K562 (cell line): Measurements from ENCODE around the gene SPATC1L. TPM values are rescaled to one million over a fixed set of nuclear protein-coding genes. Genes with fewer than 3 reads are reported as not detected.

Source experiments
- ATAC-seq: fragments of 200-7000 bp; cut with Tn5 transposase; 3 replicates; pipeline ENCODE4 v1.9.1; 2020; ENCODE audit warnings: moderate library complexity
- BruUV-seq: library from RNA; stranded (reverse); fragments of 400-500 nt; replicated peaks from 2 replicates; lab custom pipeline; 2021; lab: Mats Ljungman, UMichigan
- CTCF ChIA-PET: fragments of 300-600 bp; formaldehyde crosslinking; extraction: SDS; loops from one replicate; lab custom pipeline; 2021; ENCODE audit warnings: low intra/inter-chr PET ratio; lab: Yijun Ruan, JAX
- POLR2A ChIA-PET: fragments of 300-600, 350-650 bp; sonication (Branson Sonifier 250); formaldehyde crosslinking; extraction: SDS; loops from one replicate; lab custom pipeline; 2021; ENCODE audit warnings: antibody characterized with exemption, inconsistent platforms; lab: Yijun Ruan, JAX
- DNase-seq, 4 experiments: peaks; one replicate each; pipeline versions ENCODE4 v3.0.0 to v3.0.0-alpha.2; 2011 to 2018; ENCODE audit warnings: low spot score in 3 of 4, mixed read lengths in 3 of 4; ENCODE audit errors: extremely low read depth in 1 of 4
- FAIRE-seq: peaks from 2 replicates; lab custom pipeline; 2011; peaks lifted over from hg19 to GRCh38; lab: Jason Lieb, UNC
- H2AFZ ChIP-seq: 2 replicates; pipeline ENCODE4 v1.6.0; 2011; ENCODE audit warnings: low read depth, low read length, control low read depth, inconsistent platforms
- H3K27ac ChIP-seq: fragments of 200-600 bp; 3 replicates; pipeline ENCODE4 v1.8.0; 2011; ENCODE audit warnings: low read depth, mild to moderate bottlenecking, control low read depth, inconsistent platforms, low read length, moderate library complexity, mixed read lengths; ENCODE audit errors: extremely low read depth
- H3K27me3 ChIP-seq, 2 experiments: fragments of 300-600 bp in 1 of 2; 2 replicates in 1 of 2; 3 replicates in 1 of 2; pipeline versions ENCODE4 v1.6.0 to v1.8.0; 2011; ENCODE audit warnings: inconsistent platforms in 2 of 2, low read length in 2 of 2, mild to moderate bottlenecking in 1 of 2, mixed read lengths in 1 of 2, moderate library complexity in 1 of 2; ENCODE audit not compliant: control insufficient read depth in 2 of 2, insufficient read depth in 2 of 2
- H3K36me3 ChIP-seq: fragments of 300-600 bp; 3 replicates; pipeline ENCODE4 v1.8.0; 2011; ENCODE audit warnings: mild to moderate bottlenecking, low read length, inconsistent platforms; ENCODE audit not compliant: control insufficient read depth, insufficient read depth
- H3K4me1 ChIP-seq, 2 experiments: fragments of 200-600 bp in 1 of 2; replicated peaks in 1 of 2; 2 replicates in 1 of 2; 3 replicates in 1 of 2; pipeline versions ENCODE4 v1.5.1 to v1.8.0; 2011; ENCODE audit warnings: inconsistent platforms in 2 of 2, low read length in 2 of 2, mild to moderate bottlenecking in 1 of 2, mixed read lengths in 1 of 2, moderate library complexity in 1 of 2; ENCODE audit not compliant: control insufficient read depth in 2 of 2, insufficient read depth in 2 of 2
- H3K4me2 ChIP-seq: 2 replicates; pipeline ENCODE4 v1.6.1; 2011; ENCODE audit warnings: low read length, control low read depth, inconsistent platforms, mixed read lengths; ENCODE audit not compliant: insufficient read depth
- H3K4me3 ChIP-seq: fragments of 200-600 bp; sonication (generic), shearing (Covaris generic); 2 replicates; pipeline ENCODE4 v1.5.1; 2016; ENCODE audit warnings: control low read depth, inconsistent platforms
- H3K79me2 ChIP-seq: fragments of 200-600 bp; 3 replicates; pipeline ENCODE4 v1.8.0; 2011; ENCODE audit warnings: low read length, inconsistent platforms; ENCODE audit not compliant: control insufficient read depth, insufficient read depth
- H3K9ac ChIP-seq, 2 experiments: 2 replicates each; pipeline versions ENCODE4 v1.6.0 to v1.6.1; 2011; ENCODE audit warnings: low read depth in 2 of 2, low read length in 2 of 2, control low read depth in 1 of 2, inconsistent platforms in 1 of 2, mild to moderate bottlenecking in 1 of 2, mixed read lengths in 1 of 2; ENCODE audit not compliant: insufficient read depth in 1 of 2
- H3K9me1 ChIP-seq: one replicate; pipeline ENCODE4 v1.6.0; 2011; ENCODE audit warnings: inconsistent platforms, mild to moderate bottlenecking, low read length, moderate library complexity; ENCODE audit not compliant: control insufficient read depth, insufficient read depth
- H3K9me3 ChIP-seq: replicated peaks from 2 replicates; pipeline ENCODE4 v1.5.1; 2011; ENCODE audit warnings: low read depth, low read length, inconsistent platforms; ENCODE audit not compliant: control insufficient read depth, insufficient read depth
- H4K20me1 ChIP-seq: replicated peaks from 2 replicates; pipeline ENCODE4 v1.6.1; 2011; ENCODE audit warnings: low read length, inconsistent platforms, mixed read lengths; ENCODE audit not compliant: control insufficient read depth, insufficient read depth
- DLX4 ChIP-seq: fragments of 250-450 bp; sonication (Bioruptor Pico); IDR thresholded peaks from 2 replicates; pipeline ENCODE4 v1.6.1; 2021; ENCODE audit warnings: mild to moderate bottlenecking
- KDM1A ChIP-seq, 2 experiments: fragments of 450-650 bp; IDR thresholded peaks; 2 replicates each; pipeline ENCODE4 v1.6.1; 2016; ENCODE audit warnings: mild to moderate bottlenecking in 2 of 2
- RBM22 ChIP-seq: fragments of 200-400 bp; formaldehyde crosslinking; IDR thresholded peaks from 2 replicates; pipeline ENCODE4 v1.6.1; 2018; ENCODE audit warnings: low read length, low read depth; ENCODE audit not compliant: poor library complexity, severe bottlenecking
- WGBS: fragments of 100-300 bp; shearing (Covaris generic); methylation state at CpG from one replicate; pipeline ENCODE4 v1.1.6; 2016; ENCODE audit warnings: low coverage, mixed read lengths; ENCODE audit not compliant: insufficient coverage; ENCODE audit errors: missing lambda C conversion rate; 5-methylcytosine and 5-hydroxymethylcytosine counted together
- in situ Hi-C: fragments of 300-500 bp; cut with MboI; formaldehyde crosslinking; loops from 4 replicates; pipeline ENCODE4 v1.15.0; 2018; ENCODE audit warnings: inconsistent platforms, mixed read lengths
- intact Hi-C: fragments of 100-400 bp; cut with micrococcal nuclease; formaldehyde crosslinking; loops from 2 replicates; pipeline ENCODE4 v1.14.2; 2022
- polyA plus RNA-seq, 8 experiments: library from polyadenylated mRNA; depleted of rRNA in 4 of 8; stranded (reverse) in 5 of 8; unstranded in 3 of 8; fragments of >200 nt; fragmentation: Nextera tagmentation in 2 of 8; fragmentation: Illumina TruSeq in 1 of 8; extraction: Ambion mirVana in 2 of 8; extraction: Trizol in 1 of 8; gene quantifications; 2 replicates each; pipeline versions ENCODE4 v1.2.1 to v1.2.3, GENCODE V29; 2011 to 2014; ENCODE audit warnings: inconsistent platforms in 1 of 8, missing spikeins in 1 of 8
- total RNA-seq, 7 experiments: library from RNA; depleted of rRNA in 6 of 7; stranded (reverse); fragments of >200 nt in 6 of 7; fragmentation: Illumina TruSeq in 2 of 7; extraction: Trizol in 2 of 7; gene quantifications; 2 replicates each; pipeline versions ENCODE4 v1.2.1 to v1.2.3, GENCODE V29; 2011 to 2021; ENCODE audit warnings: low replicate concordance in 1 of 7
- TF ChIP-seq, protein P1 (sequence below), 2 experiments: fragments of 200-800 bp in 1 of 2; sonication (Bioruptor generic) in 1 of 2; sonication (generic) in 1 of 2; formaldehyde crosslinking in 1 of 2; IDR thresholded peaks in 1 of 2; conservative IDR thresholded peaks in 1 of 2; 2 replicates each; pipeline versions ENCODE4 v1.5.0 to v1.6.1; 2016 to 2020; ENCODE audit warnings: missing compliant biosample characterization in 1 of 2, missing genetic modification characterization in 1 of 2, missing genetic modification reagents in 1 of 2

Gene SPATC1L
- total and polyA plus RNA-seq, 9 of the 15 experiments (the other 6 are each of a cell fraction or from before 2014, with no cell fraction given) = 0.14 to 121 (median 34.0) TPM; not detected in 1

- in situ Hi-C loops = no loop called here
- Histone ChIP-seq H4K20me1 (no peaks in the 10 kb centered on the region), H3K9ac (no peak overlapping the region), H3K27me3 (no peaks in the 10 kb centered on the region), H3K9me3 (peaks cover 15% of the 10 kb centered on the region)
- ATAC-seq (no peak), FAIRE-seq (no peak)
- BruUV-seq = no TSS peak
- ChIA-PET POLR2A (no interaction called here), CTCF (no interaction called here)
- TF ChIP-seq KDM1A (IDR thresholded peaks at IDR 0.05) (peak in 1 of 2 experiments; percentile 54; a peak in 1 of 4 replicates), RBM22 (peak; percentile 48), DLX4 (CRISPR knock-in tag) (no peak)
- TF ChIP-seq, protein P1, sequence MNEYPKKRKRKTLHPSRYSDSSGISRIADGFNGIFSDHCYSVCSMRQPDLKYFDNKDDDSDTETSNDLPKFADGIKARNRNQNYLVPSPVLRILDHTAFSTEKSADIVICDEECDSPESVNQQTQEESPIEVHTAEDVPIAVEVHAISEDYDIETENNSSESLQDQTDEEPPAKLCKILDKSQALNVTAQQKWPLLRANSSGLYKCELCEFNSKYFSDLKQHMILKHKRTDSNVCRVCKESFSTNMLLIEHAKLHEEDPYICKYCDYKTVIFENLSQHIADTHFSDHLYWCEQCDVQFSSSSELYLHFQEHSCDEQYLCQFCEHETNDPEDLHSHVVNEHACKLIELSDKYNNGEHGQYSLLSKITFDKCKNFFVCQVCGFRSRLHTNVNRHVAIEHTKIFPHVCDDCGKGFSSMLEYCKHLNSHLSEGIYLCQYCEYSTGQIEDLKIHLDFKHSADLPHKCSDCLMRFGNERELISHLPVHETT (CRISPR knock-in tag; conservative IDR thresholded peaks at IDR 0.05 in 1 of 2, IDR thresholded peaks at IDR 0.05 in 1 of 2) = 0 out of 4 replicates have a peak, but pooled peaks of 1 of the 2 experiments have one; percentile 19
- TF ChIP-seq, all 486 proteins: peak for 3
- peaks cover 67% of the 10 kb centered on the region; the same call in 2 of the 3 replicates for H3K36me3 ChIP-seq
- H3K4me2 ChIP-seq = no peak overlapping the region
- H2AFZ ChIP-seq = no peak overlapping the region
- no peaks in the 10 kb centered on the region for H3K9me1 ChIP-seq
- WGBS = over 99% methylated on average over 10 of the region's 22 CpGs
- 0 out of 3 replicates have a peak, but pooled peaks cover 7% of the 10 kb centered on the region for H3K79me2 ChIP-seq
- intact Hi-C loops = no loop called here
- peaks cover 0 to 31% of the 10 kb centered on the region in 2 experiments; a peak in 3 of 5 replicates for H3K4me1 ChIP-seq
- H3K27ac ChIP-seq = peak overlapping the region; percentile 55; the same call in 1 of the 3 replicates
- H3K4me3 ChIP-seq = no peak overlapping the region
- no peak for DNase-seq
These were observed 23.7 kb downstream of the SPATC1L start for GRCh38 chr21:46160657-46160906.
